G401 (cell line): ENCODE measurements around the gene NTM. TPM values are rescaled to one million over a fixed set of nuclear protein-coding genes. Genes with fewer than 3 reads are reported as not detected.

ENCODE experiments used
- DNase-seq: peaks from one replicate; pipeline ENCODE4 v3.0.0-alpha.2; 2015; ENCODE audit warnings: low spot score
- in situ Hi-C: cut with HindIII; loops from 2 replicates; pipeline ENCODE4 v1.10.0; 2016; ENCODE audit warnings: low sequenced_read_pairs, mixed read lengths
- total RNA-seq: library from RNA; depleted of rRNA; stranded (reverse); fragments of >200 nt; shearing (Covaris generic); gene quantifications from 2 replicates; pipeline ENCODE4 v1.2.3, GENCODE V29; 2014

The NTM gene
- total RNA-seq, 1 experiment from 2014 or later: 11.4 TPM

DNA sequence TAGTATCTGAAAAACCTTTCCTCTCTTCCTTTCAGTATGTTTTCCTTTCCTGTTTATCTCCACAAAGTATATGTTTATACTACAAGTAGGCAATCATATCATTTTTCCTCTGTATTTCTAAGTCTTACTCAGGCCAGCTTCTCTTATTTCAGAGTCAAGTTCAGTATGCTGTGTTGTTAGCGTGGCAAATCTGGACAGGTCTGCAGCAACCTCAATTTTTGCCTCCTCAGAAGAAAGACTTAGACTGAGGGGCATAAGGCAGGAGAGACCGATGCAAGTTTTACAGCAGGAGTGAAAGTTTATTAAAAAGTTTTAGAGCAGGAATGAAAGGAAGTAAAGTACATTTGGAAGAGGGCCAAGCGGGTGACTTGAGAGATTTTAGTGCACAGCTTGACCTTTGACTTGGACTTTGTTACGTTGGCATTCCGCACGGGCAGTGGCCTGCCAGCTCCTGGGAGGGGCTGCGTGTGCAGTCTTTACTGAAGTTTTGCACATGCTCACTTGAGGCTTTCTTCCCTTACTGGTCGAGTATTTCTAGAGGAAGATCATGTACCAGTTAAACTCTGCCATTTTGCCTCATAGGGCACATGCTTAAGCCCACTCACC, 343.2 kb downstream of the NTM start:
- in situ Hi-C loops: no loop called here

DNA sequence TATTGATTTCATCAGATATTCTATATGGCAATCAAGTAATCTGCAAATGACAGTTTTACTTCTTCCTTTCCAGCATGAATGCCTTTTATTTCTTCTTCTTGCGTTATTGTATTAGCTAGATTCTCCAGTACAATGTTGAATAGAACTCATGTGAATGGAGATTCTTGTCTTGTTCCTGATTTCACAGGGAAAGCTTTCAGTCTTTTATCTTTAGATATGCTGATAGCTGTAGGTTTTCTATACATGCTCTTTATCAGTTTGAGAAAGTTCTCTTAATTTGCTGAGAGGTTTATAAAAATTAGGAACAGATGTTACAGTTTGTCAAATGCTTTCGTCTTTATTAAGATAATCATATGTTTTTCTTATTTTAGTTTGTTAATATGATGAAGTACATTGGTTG, 347.2 kb downstream of the NTM start:
- DNase-seq: no peak
- in situ Hi-C loops: no loop called here

More for the DNA sequence above, 343.2 kb downstream of the NTM start:
- no peak for DNase-seq

DNA sequence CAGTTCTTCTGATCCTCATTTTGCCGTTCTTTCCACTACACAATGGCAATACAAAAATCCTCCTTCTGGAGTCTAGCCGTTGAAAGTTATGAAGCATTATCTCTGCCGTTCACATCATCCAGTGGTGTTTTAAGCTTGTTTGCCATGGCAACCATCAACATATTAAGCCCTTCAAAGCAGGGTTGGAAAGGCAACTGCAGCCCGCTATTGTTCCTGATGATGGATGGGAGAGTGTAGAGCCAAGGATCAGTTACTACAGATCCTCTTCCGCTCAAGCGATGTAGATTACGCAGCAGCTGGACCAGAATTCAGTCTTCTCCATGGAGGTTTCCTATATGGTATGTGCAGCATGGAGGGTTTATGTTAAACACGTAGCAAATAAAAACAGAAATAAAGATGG, 352.7 kb downstream of the NTM start:
- DNase-seq: no peak
- in situ Hi-C loops: no loop called here

DNA sequence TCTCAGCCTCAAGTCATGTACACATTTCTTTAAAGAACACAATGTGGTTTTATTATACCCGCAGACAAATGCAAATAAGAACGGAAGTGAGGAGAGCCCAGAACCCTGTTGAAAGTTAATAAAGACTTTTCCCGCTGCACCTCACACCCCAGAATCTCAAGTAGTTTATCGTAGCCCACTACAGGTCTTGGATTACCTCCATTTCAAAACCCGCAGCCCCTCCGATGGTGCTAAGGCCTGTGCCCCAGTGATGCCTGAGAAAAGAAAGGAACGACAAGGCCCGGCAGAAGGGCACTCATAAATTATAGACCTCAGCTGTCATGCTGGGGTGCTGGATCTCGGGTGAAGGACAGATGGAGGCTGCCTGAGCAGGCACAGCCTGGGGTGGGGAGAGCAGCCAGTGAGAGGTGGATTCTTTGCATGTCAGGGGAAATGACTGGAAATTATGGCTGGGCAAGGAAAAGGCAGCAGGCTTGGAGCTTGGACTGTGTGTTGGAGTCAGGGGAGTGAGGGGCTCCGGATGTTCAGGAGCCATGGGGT, 354.1 kb downstream of the NTM start:
- DNase-seq: peak; percentile 80
- in situ Hi-C loops: no loop called here

DNA sequence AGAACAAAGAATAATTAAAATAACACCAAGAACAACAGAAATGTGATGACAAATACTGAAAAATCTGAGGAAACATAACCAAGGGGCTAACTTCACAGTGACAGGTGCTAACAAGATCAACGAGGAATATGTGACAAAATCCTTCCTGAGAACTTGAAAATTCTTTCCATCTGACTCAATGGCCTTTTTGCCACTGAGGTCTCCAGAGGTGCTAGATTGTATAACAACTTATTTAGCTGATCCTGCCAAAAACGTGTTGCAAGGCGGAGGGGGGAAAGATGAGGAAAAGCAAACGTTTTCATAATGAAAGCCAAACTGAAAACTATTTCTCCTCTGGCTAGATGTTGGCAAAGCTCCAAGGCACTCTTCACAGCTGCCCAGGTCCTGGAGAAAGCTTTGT, 364.5 kb downstream of the NTM start:
- in situ Hi-C loops: no loop called here
- no peak for DNase-seq

DNA sequence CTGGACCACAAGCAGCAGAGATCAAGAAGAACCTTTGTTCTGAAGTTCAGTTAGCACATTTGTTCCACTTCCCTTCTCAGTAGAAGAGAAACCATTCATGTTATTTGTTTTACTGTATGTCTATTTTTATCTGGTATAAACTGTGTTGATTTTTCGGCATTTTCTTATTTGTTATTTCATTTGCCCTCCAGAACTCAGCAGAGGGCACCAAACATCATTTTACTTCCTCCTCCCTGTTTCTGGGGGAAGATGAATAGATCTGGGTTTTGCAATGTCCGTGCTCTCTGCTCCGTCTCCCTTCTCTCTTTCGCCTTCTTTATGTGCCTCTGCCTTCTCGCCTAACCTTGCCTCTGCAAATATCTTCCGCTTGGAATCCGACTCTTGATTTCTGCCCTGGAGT, 366.9 kb downstream of the NTM start:
- in situ Hi-C loops: no loop called here
- peak; percentile 76 for DNase-seq

DNA sequence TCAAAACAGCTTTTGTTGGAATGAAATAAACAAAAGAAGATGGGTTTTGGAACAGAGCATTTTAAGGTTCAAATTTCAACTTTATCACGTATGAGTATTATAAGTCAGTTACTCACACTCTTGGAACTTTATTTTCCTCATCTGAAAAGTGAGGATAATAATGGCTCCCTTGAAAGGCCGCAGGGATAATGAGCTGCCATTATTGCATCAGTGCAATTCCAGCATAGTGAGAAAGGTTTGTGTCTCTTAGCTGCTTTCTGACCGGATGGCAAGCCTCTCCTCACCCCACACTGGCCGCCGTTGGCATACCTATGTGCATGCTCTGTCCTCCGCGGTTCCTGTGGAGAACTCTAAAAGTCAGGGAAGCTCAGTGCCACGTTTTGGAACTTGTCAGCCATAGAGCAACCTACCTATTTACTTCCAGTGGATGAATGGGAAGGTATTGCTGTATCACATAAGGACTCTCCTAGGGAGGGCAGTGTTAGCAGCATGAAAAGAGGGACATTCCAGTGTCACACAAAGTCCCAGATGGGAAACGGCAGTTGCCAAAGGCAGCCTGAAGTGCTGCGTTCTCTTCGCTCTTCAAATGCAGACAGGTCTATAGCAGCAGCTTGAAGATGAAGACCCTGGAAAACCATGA, 368.9 kb downstream of the NTM start:
- DNase-seq: peak; percentile 96
- in situ Hi-C loops: no loop called here

DNA sequence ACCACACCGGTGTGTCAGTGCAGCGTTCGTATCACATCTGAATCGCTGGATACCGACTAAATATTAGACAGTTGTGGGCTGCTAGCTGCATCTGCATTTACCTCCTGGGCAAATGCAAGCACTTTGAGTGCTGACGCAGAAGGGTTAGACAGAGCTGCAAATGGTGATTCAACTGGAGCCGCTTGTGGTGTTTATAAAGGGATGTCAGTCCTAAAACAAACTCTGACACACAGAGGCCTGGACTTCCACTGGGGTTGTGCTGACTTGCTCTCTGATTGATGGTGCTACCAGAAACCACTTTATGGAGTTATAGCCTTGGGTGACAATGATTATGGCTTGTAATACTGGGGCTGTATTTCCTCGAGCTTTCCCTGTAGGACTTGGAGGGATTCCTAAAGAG, 374.4 kb downstream of the NTM start:
- no peak for DNase-seq
- in situ Hi-C loops: no loop called here

DNA sequence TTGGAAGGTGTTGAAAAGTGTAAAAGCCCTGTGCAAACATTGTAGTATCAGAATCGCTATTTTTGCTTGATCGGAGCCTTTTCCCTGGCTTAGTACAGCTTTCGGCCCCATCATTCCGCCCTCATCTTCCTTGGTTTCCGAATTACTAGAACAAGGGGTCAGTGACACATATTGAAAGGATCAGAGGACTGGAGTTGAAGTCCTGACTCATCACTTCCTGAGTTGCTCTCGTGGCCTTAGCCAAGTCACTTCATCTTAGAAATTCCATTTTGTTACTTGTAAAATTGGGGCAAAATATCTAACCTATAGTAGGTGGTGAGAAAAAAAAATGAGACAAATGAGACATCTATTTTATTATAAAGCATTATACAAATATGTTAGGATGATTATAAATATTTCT, 375.0 kb downstream of the NTM start:
- DNase-seq: no peak
- in situ Hi-C loops: no loop called here

DNA sequence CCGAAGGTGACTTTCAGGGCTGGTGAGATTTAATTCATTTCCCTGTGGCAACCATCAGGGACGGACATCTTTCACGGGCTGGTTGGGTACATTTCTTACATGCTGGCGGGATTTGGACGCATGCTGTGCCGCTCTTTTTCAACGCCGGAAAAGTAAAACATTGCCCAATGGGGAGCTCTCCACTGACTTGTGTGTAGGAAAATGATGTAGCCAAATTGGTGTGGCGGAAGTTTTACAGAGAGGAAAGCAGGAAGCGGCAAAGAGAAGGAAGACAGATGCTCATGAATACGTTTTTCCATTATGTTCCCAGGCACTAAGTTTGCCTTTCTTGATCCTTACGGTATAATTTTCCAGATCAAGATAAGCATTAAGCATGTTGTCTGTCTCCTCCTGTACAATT, 375.8 kb downstream of the NTM start:
- peak; percentile 74 for DNase-seq
- in situ Hi-C loops: no loop called here

DNA sequence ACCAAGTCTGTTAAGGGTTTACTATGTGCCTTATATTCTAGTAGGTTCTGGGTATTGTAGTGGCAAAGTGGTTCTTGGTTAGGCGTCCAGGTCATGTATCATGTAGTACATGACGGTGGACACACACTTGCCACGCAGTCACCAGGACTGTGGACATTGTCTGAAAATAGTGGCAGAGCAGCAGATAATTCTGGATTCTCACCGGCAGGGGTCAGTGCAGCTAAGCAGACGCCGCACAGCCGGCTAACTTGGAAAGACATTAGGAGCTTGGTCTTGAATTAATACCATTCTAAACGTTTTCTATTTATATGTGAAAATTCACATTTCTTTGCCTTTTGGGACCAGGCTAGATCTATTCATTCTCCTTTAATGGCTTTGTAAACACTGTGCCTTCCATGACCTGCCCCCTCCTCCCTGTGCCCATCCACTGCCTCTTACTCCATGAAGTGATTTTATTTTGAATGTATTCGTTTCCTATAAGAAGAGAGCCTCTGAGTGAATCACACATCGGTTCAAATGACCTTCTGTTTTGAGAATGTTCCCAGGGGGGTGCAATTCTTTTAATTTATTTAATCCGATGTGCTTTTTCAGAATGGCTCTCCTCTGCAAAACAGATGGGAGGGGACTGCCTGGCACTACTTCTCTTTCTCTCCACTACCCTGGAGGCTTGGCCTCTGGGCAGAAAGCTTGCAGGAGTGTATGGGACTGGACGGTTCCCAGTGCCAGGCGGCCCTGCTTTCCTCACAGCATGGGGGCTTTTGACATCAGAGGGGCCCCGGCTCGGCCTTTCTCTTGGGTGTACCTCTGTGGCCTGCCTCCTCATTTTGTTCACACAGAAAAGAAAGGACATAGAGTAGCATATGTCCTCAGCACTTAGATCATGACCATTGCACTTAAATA, 378.0 kb downstream of the NTM start:
- DNase-seq: peak; percentile 93
- in situ Hi-C loops: no loop called here

DNA sequence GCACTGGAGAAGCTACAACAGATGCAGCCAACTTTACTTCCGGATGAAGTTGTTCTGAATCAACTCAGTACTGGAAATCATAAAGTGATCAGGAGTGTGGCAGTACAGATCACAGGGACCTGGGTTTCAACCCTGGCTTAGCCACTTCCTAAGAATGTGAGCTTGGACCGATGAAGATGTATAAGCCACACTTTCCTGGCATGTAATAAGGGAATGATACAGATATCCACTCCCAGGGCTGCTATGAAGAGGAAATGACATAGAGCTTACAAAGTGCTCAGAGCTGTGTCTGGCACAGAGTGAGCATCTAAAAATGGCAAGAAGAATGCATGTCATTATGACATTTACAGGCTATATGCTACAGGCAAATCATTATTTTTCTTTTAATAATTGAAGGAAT, 378.7 kb downstream of the NTM start:
- DNase-seq: peak; percentile 51
- in situ Hi-C loops: no loop called here

DNA sequence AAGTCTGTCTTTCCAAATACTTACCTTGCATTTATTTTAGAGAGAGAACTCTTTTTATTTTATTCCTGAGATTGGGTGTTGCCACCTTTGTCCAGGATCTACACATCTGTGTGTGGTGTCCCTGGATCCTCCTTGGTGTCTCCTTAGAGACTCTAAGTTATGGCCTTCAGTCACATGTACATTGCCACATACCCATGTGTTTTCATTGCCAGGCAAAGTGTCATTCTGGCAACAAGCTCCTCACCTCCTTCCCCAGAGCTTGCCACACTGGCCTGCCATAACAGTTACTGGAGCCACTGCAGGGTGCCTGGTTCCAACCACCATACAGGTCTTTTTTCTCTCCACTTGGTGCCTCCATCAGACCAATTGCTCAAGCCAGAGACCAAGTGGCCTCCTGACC, 379.7 kb downstream of the NTM start:
- in situ Hi-C loops: no loop called here

DNA sequence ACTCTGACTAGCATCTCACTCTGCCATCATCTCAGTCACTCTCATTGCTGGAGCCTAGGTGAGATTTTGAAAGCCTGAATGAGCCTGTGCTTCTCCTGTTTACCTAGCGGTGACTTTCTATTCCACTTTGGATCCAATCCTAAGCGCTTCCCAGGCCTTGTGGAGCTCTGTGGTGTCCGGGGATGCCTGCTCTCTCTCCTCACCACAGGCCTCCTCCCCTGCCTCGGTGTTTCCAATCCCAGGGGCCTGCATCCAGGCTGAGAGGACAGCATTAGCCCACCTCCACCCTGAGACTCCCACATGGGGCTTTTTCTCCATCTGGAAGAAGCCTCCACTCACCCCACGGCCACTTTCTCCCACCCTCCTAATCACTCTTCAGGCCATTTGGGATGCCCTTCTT, 380.3 kb downstream of the NTM start:
- DNase-seq: no peak
- in situ Hi-C loops: no loop called here

More for the DNA sequence above, 379.7 kb downstream of the NTM start:
- no peak for DNase-seq

DNA sequence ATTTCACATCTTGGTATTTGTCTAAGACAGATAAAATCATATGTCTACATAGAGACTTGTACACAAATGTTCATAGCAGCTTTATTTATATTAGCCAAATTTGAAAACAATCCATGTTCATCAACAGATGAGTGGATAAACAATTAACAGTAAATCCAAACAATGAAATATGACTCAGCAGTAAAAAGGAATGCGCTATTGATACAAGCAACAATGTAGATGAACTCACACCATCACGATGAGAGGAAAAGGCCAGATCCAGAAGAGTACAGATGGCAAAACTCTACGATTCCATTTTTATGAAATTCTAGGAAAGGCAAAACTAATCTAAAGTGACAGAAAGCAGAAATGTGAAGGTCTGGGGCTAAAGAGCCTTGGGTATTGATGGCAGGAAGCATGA, 384.3 kb downstream of the NTM start:
- in situ Hi-C loops: no loop called here
- no peak for DNase-seq

DNA sequence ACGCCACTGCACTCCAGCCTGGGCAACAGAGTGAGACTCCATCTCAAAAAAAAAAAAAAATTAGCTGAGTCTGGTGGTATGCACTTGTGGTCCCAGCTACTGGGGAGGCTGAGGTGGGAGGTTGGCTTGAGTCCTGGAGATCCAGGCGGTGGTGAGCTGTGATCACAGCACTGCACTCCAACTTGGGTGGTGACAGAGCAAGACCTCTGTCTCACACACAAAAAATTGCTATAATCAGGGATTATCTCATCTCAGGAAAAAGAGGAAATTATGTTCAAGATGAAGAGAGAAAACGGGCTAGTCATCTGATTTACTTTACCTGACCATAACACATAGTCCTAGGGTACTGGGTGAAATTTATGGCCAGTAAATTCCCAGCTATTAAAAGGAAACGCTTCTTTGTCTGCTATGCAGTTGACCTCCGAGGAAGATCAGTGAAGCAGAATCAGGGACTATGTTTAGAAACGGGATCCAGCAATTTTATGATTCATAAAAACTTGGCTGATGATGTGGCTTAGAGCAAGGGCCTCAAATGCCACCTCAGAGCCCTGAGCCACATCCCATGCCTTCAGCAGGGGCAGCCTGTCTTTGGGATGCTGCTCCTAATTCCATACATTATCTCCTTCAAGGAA, 386.2 kb downstream of the NTM start:
- in situ Hi-C loops: no loop called here
- no peak for DNase-seq

DNA sequence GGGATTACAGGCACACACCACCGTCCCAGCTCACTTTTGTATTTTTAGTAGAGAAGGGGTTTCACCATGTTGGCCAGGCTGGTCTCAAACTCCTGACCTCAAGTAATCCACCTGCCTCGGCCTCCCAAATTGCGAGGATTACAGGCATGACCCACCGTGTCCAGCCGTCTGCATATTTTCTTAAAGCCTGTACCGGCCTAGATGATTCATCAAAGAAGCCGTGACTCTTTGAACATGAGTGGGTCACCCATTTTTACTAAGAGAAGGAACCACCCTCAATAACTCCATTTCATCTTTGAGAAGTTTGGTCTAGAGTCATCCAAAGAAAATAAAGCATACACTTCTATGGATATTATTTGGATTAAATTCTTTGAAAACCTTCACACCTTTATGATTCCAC, 388.3 kb downstream of the NTM start:
- in situ Hi-C loops: no loop called here

DNA sequence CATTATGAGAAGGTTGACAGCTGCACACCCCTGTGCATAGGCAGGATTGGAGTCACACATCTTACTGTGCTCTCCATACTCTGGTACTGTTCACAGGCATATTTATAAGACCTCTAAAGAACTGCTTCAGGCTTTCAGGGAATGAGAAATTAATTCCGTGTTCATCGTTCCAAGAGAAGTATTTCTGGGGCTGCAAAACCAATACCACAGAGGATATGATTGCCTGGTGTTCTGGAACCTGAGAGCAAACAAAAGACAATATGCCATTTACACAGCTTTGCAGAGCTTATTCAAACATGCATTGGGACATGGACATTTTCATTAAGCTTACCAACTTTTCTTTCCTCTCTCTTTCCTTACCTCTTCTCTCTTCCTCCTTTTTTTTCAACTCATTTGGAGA, 388.7 kb downstream of the NTM start:
- DNase-seq: no peak
- in situ Hi-C loops: no loop called here

More for the DNA sequence above, 388.3 kb downstream of the NTM start:
- no peak for DNase-seq
